ENCODE data around the gene EDAR.

DNA sequence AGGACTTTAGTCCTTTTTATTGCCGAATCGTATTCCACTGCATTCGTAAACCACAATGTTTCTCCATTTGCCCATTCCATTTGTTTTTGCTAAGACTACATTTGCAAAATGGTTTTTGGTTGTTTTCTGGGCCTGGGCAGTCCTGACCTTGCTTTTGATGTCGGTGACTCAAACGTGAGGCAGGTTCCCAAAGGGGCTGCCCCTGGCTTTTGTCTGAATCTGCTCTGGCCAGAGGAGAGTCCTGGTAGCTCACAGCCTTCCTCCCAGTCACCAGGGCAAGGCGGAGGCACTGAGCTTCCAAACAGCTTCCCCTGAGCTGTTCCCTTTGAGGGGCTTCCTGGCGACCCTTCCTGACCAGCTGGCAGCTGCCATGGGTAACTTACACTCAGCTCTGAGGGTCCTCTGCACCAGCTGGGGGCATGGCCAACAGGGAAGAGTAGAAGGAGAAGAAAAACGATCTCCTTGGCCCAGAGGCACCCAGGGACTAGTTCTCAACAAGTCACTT is 47.8 kb downstream of the EDAR start:
- TF ChIP-seq POLR2A (IDR thresholded peaks at IDR 0.05), result no peak
- TF ChIP-seq, protein P1, sequence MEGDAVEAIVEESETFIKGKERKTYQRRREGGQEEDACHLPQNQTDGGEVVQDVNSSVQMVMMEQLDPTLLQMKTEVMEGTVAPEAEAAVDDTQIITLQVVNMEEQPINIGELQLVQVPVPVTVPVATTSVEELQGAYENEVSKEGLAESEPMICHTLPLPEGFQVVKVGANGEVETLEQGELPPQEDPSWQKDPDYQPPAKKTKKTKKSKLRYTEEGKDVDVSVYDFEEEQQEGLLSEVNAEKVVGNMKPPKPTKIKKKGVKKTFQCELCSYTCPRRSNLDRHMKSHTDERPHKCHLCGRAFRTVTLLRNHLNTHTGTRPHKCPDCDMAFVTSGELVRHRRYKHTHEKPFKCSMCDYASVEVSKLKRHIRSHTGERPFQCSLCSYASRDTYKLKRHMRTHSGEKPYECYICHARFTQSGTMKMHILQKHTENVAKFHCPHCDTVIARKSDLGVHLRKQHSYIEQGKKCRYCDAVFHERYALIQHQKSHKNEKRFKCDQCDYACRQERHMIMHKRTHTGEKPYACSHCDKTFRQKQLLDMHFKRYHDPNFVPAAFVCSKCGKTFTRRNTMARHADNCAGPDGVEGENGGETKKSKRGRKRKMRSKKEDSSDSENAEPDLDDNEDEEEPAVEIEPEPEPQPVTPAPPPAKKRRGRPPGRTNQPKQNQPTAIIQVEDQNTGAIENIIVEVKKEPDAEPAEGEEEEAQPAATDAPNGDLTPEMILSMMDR (IDR thresholded peaks at IDR 0.05 in 4 of 5, conservative IDR thresholded peaks at IDR 0.05 in 1 of 5), result no peak

All from gastrocnemius medialis (tissue), 4 donors.